Measurements from ENCODE around the gene NMD3. TPM values are rescaled to one million over a fixed set of nuclear protein-coding genes. Genes with fewer than 3 reads are reported as not detected.

The NMD3 gene
- total and polyA plus RNA-seq, 9 of the 15 experiments (the other 6 are each of a cell fraction or from before 2014, with no cell fraction given) = 63.5 to 178 (median 111) TPM

DNA sequence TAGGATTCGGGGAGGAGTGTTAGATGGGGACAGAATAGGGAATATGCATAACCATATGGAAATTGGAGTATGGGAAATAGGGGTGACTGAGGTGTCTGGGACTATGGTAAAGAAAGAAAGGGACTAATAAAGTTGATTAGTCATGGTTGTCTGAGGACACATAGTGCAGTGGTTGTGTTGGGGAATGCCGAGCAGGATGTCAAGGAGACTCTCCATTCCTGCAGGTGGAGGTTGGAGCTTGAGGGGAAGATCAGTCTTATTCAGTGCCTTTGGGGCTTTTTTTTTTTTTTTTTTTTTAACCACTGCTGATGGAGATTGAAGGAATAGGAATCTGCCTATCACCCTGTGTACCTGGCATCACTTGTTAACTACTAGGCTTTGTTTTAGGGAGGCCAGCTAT is 10.8 kb downstream of the NMD3 start:
- H3K4me3 ChIP-seq = no peak overlapping the region
- ChIA-PET POLR2A (interaction anchor here (0.7 to 2.9 kb wide), 2 partner anchors 10 to 352 kb away, joined by 3 to 23 read pairs; partner anchors contain the start of gene NMD3), CTCF (ENCODE audit: low intra/inter-chr PET ratio) (no interaction called here)
- no peak overlapping the region for H3K4me2 ChIP-seq (ENCODE audit: insufficient read depth, low read length)
- H3K36me3 ChIP-seq (ENCODE audit: control insufficient read depth, insufficient read depth, low read length) = peaks cover 96% of the 10 kb centered on the region
- 90% methylated on average over 2 of the region's 2 CpGs for WGBS (ENCODE audit: insufficient coverage, low coverage, missing lambda C conversion rate)
- peaks cover 3% of the 10 kb centered on the region; the same call in 1 of the 2 replicates for H4K20me1 ChIP-seq (replicated peaks; ENCODE audit: control insufficient read depth, insufficient read depth, low read length)
- H3K79me2 ChIP-seq (ENCODE audit: control insufficient read depth, insufficient read depth, low read length) = peaks cover 82% of the 10 kb centered on the region
- no peak overlapping the region for H3K9ac ChIP-seq (ENCODE audit: insufficient read depth in 1 of 2, low read depth in 2 of 2, low read length in 2 of 2)
- no peak overlapping the region for H3K27ac ChIP-seq (ENCODE audit: extremely low read depth, low read depth, low read length)
- H3K4me1 ChIP-seq (replicated peaks in 1 of 2; ENCODE audit: control insufficient read depth in 2 of 2, insufficient read depth in 2 of 2, low read length in 2 of 2) = no peaks in the 10 kb centered on the region; a peak in 1 of 5 replicates
- 0 out of 2 replicates have a peak, but pooled peaks have one; percentile 10 for TF ChIP-seq NFE2L1 (tag; IDR thresholded peaks at IDR 0.05; ENCODE audit: borderline replicate concordance, low read depth)
- TF ChIP-seq, protein P1, sequence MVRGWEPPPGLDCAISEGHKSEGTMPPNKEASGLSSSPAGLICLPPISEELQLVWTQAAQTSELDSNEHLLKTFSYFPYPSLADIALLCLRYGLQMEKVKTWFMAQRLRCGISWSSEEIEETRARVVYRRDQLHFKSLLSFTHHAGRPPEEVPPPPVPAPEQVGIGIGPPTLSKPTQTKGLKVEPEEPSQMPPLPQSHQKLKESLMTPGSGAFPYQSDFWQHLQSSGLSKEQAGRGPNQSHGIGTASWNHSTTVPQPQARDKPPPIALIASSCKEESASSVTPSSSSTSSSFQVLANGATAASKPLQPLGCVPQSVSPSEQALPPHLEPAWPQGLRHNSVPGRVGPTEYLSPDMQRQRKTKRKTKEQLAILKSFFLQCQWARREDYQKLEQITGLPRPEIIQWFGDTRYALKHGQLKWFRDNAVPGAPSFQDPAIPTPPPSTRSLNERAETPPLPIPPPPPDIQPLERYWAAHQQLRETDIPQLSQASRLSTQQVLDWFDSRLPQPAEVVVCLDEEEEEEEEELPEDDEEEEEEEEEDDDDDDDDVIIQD (CRISPR knock-in tag; IDR thresholded peaks at IDR 0.05) = no peak
- peak; percentile 23; the same call in 1 of the 2 replicates for TF ChIP-seq ZNF316 (IDR thresholded peaks at IDR 0.05)
- in situ Hi-C loops (cut with MboI) = loop anchor here (25.0 kb wide), 1 partner anchor 1020 kb away; no protein-coding TSS in a partner anchor
- no peaks in the 10 kb centered on the region for H3K27me3 ChIP-seq (ENCODE audit: control insufficient read depth in 2 of 2, insufficient read depth in 2 of 2, low read length in 2 of 2)
- no TSS peak for BruUV-seq (replicated peaks)
- no peaks in the 10 kb centered on the region for H3K9me1 ChIP-seq (ENCODE audit: control insufficient read depth, insufficient read depth, low read length)
- intact Hi-C loops (cut with micrococcal nuclease) = no loop called here
- no peak for FAIRE-seq
- no peaks in the 10 kb centered on the region for H3K9me3 ChIP-seq (replicated peaks; ENCODE audit: control insufficient read depth, insufficient read depth, low read depth, low read length)
- DNase-seq (ENCODE audit: extremely low read depth in 1 of 4, low spot score in 3 of 4) = no peak
- no peak overlapping the region for H2AFZ ChIP-seq (ENCODE audit: low read depth, low read length)
- peak; percentile 19; the same call in 2 of the 3 replicates for ATAC-seq

DNA sequence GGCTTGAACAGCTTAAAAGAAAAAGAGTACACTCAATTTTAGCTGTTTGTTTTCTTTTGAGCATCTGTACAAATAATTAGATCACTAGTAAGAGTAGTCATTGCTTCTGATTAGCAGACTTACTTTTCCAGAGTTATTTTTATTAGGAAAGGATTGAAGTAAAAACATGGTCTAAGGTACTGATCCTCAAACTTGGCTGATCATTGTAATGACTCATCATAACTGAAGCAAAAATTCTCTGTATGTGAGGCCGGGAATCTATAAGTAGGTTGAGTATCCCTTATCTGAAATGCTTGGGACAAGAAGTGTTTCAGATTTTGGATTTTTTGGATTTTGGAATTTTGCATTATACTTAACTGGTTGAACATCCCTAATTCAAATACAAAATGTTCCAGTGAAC is 12.4 kb downstream of the NMD3 start:
- Histone ChIP-seq H2AFZ (ENCODE audit: low read depth, low read length) (no peak overlapping the region), H3K9ac (ENCODE audit: insufficient read depth in 1 of 2, low read depth in 2 of 2, low read length in 2 of 2) (no peak overlapping the region), H3K4me2 (ENCODE audit: insufficient read depth, low read length) (no peak overlapping the region), H3K9me3 (replicated peaks; ENCODE audit: control insufficient read depth, insufficient read depth, low read depth, low read length) (no peaks in the 10 kb centered on the region), H3K4me3 (no peak overlapping the region), H4K20me1 (replicated peaks; ENCODE audit: control insufficient read depth, insufficient read depth, low read length) (peaks cover 1% of the 10 kb centered on the region; the same call in 1 of the 2 replicates), H3K9me1 (ENCODE audit: control insufficient read depth, insufficient read depth, low read length) (no peaks in the 10 kb centered on the region), H3K79me2 (ENCODE audit: control insufficient read depth, insufficient read depth, low read length) (peaks cover 71% of the 10 kb centered on the region), H3K27me3 (ENCODE audit: control insufficient read depth in 2 of 2, insufficient read depth in 2 of 2, low read length in 2 of 2) (no peaks in the 10 kb centered on the region), H3K4me1 (replicated peaks in 1 of 2; ENCODE audit: control insufficient read depth in 2 of 2, insufficient read depth in 2 of 2, low read length in 2 of 2) (no peaks in the 10 kb centered on the region; a peak in 1 of 5 replicates), H3K36me3 (ENCODE audit: control insufficient read depth, insufficient read depth, low read length) (peaks cover 96% of the 10 kb centered on the region), H3K27ac (ENCODE audit: extremely low read depth, low read depth, low read length) (no peak overlapping the region)
- POLR2A ChIA-PET = interaction anchor here (0.7 kb wide), 1 partner anchor 1414 kb away, joined by 3 read pairs; no protein-coding TSS in a partner anchor
- no peak for FAIRE-seq
- DNase-seq (ENCODE audit: extremely low read depth in 1 of 4, low spot score in 3 of 4) = no peak
- 92% methylated on average over 1 of the region's 1 CpG for WGBS (ENCODE audit: insufficient coverage, low coverage, missing lambda C conversion rate)
- CTCF ChIA-PET (ENCODE audit: low intra/inter-chr PET ratio) = no interaction called here
- intact Hi-C loops (cut with micrococcal nuclease) (no loop called here), in situ Hi-C loops (cut with MboI) (loop anchor here (25.0 kb wide), 1 partner anchor 1021 kb away; no protein-coding TSS in a partner anchor)
- no TSS peak for BruUV-seq (replicated peaks)
- no peak for ATAC-seq
- no peak for TF ChIP-seq SETDB1 (IDR thresholded peaks at IDR 0.05; ENCODE audit: low read length)
- TF ChIP-seq ZNF79 (CRISPR knock-in tag; IDR thresholded peaks at IDR 0.05; ENCODE audit: low read depth) = no peak
- TF ChIP-seq, protein P2, sequence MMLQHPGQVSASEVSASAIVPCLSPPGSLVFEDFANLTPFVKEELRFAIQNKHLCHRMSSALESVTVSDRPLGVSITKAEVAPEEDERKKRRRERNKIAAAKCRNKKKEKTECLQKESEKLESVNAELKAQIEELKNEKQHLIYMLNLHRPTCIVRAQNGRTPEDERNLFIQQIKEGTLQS (IDR thresholded peaks at IDR 0.05) = peak; percentile 28; the same call in 1 of the 2 replicates
- TF ChIP-seq, protein P2 (CRISPR knock-in tag; conservative IDR thresholded peaks at IDR 0.05) = no peak
- no peak for TF ChIP-seq ESRRB (CRISPR knock-in tag; IDR thresholded peaks at IDR 0.05; ENCODE audit: borderline replicate concordance)
- TF ChIP-seq CBX3 (IDR thresholded peaks at IDR 0.05; ENCODE audit: borderline replicate concordance in 1 of 2, low read length in 2 of 2) = no peak
- TF ChIP-seq, protein P3, sequence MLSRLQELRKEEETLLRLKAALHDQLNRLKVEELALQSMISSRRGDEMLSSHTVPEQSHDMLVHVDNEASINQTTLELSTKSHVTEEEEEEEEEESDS (CRISPR knock-in tag; IDR thresholded peaks at IDR 0.05) = no peak
- no peak for TF ChIP-seq NCOA1 (IDR thresholded peaks at IDR 0.05; ENCODE audit: low read depth)
